ENCODE measurements around the gene HCFC2. TPM values are rescaled to one million over a fixed set of nuclear protein-coding genes. Genes with fewer than 3 reads are reported as not detected.

HCFC2 gene
- total RNA-seq, 4 donors from 2014 or later = 13.3 to 46.4 (median 20.2) TPM

DNA sequence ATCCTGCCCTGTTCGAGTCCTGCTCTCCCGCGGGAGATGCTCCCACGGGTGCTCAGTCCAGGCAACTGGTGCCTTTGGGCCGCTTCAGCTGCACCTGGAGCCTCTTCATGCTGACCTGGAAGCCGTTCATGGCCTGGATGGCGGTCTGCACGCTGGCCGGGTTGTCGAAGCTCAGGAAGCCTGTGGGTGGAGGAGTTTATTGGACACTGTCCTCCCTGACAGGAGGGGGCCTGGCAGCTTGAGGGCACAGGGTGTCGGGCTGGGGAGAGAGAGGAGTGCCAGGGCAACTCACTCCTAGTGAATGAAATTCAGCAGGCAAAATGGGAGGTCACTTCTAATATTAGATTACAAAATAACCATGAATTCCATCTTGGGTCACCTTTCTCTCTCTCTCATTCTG lies 83.0 kb downstream of the HCFC2 start:
- DNase-seq = no peak
- intact Hi-C loops (cut with DNase I; ENCODE audit: low total_unique reads) = no loop called here
- 78 to 93% methylated on average over 3 to 11 of the region's 11 CpGs for WGBS, 2 donors (ENCODE audit: low coverage in 1 of 2)

DNA sequence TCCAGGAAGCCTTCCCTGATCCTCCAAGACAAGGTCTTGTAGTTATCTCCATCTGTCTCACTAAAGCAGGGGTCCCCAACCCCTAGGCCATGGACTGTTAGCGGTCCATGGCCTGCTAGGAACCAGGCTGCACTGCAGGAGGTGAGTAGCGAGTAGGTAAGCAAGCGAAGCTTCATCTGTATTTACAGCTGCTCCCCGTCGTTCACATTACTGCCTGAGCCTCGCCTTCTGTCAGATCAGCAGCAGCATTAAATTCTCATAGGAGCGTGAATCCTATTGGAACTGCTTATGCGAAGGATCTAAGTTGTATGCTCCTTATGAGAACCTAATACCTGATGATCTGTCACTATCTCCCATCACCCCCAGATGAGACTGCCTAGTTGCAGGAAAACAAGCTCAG lies 86.1 kb downstream of the HCFC2 start:
- no peak overlapping the region for H3K4me3 ChIP-seq
- in situ Hi-C loops (cut with MboI; ENCODE audit: low pct_ligation_motif_present in 1 of 4, low pct_unique_long_range_greater_than_20kb in 1 of 4, low sequenced_read_pairs in 3 of 4) = no loop called here
- no peaks in the 10 kb centered on the region for H3K36me3 ChIP-seq
- TF ChIP-seq POLR2AphosphoS5 (IDR thresholded peaks at IDR 0.05) (no peak), EP300 (IDR thresholded peaks at IDR 0.05; ENCODE audit: low read depth) (no peak), POLR2A (IDR thresholded peaks at IDR 0.05) (no peak)
- TF ChIP-seq, protein P1, sequence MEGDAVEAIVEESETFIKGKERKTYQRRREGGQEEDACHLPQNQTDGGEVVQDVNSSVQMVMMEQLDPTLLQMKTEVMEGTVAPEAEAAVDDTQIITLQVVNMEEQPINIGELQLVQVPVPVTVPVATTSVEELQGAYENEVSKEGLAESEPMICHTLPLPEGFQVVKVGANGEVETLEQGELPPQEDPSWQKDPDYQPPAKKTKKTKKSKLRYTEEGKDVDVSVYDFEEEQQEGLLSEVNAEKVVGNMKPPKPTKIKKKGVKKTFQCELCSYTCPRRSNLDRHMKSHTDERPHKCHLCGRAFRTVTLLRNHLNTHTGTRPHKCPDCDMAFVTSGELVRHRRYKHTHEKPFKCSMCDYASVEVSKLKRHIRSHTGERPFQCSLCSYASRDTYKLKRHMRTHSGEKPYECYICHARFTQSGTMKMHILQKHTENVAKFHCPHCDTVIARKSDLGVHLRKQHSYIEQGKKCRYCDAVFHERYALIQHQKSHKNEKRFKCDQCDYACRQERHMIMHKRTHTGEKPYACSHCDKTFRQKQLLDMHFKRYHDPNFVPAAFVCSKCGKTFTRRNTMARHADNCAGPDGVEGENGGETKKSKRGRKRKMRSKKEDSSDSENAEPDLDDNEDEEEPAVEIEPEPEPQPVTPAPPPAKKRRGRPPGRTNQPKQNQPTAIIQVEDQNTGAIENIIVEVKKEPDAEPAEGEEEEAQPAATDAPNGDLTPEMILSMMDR (IDR thresholded peaks at IDR 0.05) = no peak
- intact Hi-C loops (cut with DNase I; ENCODE audit: low total_unique reads) = no loop called here
- H3K27ac ChIP-seq = no peak overlapping the region
- no peaks in the 10 kb centered on the region for H3K4me1 ChIP-seq
- no peaks in the 10 kb centered on the region for H3K9me3 ChIP-seq
- DNase-seq = no peak
- 82% methylated on average over 8 of the region's 8 CpGs; no CpG with 5 or more reads in 1 of the 2 donors for WGBS, 2 donors (ENCODE audit: low coverage in 1 of 2)
- no peaks in the 10 kb centered on the region for H3K27me3 ChIP-seq

More for the DNA sequence above, 83.0 kb downstream of the HCFC2 start:
- H3K36me3 ChIP-seq = no peaks in the 10 kb centered on the region
- no peak for TF ChIP-seq EP300 (IDR thresholded peaks at IDR 0.05; ENCODE audit: low read depth)
- no peak for TF ChIP-seq POLR2AphosphoS5 (IDR thresholded peaks at IDR 0.05)
- H3K9me3 ChIP-seq = no peaks in the 10 kb centered on the region
- no peaks in the 10 kb centered on the region for H3K27me3 ChIP-seq
- H3K4me3 ChIP-seq = no peak overlapping the region
- H3K27ac ChIP-seq = no peak overlapping the region
- in situ Hi-C loops (cut with MboI; ENCODE audit: low pct_ligation_motif_present in 1 of 4, low pct_unique_long_range_greater_than_20kb in 1 of 4, low sequenced_read_pairs in 3 of 4) = no loop called here
- H3K4me1 ChIP-seq = no peaks in the 10 kb centered on the region

DNA sequence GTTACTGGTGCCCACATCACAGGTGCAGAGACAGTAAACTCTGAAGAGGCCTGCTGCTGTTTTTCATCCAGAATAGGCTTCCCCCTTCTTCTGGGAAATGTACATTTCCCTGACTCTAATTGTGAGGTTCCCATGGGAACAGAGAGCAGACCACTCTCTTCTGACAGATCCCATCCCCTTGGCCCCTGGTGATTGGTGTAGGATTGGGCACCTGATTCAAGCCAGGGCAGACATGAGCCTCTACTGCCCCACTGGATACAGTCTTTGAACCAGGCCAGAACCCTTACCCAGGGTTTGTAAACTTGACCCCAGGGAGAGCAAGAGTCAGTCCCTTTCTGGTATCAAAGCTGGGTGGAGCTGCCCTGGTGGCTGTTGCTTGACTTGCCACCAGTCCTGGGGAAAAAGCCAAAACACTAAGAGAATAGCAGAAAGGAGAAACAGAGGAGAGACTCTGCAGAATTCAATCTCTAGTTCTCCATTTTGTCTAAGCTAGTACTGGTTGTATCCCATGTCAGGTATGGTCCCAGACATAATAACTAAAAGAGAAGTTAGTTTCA lies 88.4 kb downstream of the HCFC2 start:
- no peak overlapping the region for H3K4me3 ChIP-seq
- no peaks in the 10 kb centered on the region for H3K4me1 ChIP-seq
- TF ChIP-seq, protein P1 (IDR thresholded peaks at IDR 0.05) = no peak
- TF ChIP-seq EP300 (IDR thresholded peaks at IDR 0.05; ENCODE audit: low read depth) = no peak
- TF ChIP-seq POLR2A (IDR thresholded peaks at IDR 0.05) = no peak
- no peak for TF ChIP-seq POLR2AphosphoS5 (IDR thresholded peaks at IDR 0.05)
- H3K27me3 ChIP-seq = no peaks in the 10 kb centered on the region
- H3K36me3 ChIP-seq = no peaks in the 10 kb centered on the region
- intact Hi-C loops (cut with DNase I; ENCODE audit: low total_unique reads) (no loop called here), in situ Hi-C loops (cut with MboI; ENCODE audit: low pct_ligation_motif_present in 1 of 4, low pct_unique_long_range_greater_than_20kb in 1 of 4, low sequenced_read_pairs in 3 of 4) (no loop called here)
- H3K9me3 ChIP-seq = no peaks in the 10 kb centered on the region
- DNase-seq = no peak
- H3K27ac ChIP-seq = no peak overlapping the region

DNA sequence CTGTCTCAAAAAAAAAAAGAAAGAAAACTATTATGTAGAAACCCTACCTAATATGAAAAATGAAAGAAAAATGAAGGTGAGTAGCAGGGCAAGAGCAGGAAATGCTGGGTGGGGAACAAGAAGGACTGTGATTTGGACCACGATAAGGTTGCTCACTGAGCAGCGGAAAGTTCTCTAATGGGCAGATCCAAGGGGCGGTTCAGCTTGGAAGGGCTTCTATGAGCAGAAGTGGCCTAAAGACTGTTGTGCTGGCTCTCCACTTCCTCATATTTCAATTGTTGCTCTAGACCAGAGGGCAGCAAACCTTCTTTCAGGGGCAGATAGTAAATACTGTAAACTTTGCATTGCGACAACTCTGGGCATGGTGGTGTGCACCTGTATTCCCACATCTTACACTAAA lies 90.0 kb downstream of the HCFC2 start:
- H3K27me3 ChIP-seq = no peaks in the 10 kb centered on the region
- H3K36me3 ChIP-seq = no peaks in the 10 kb centered on the region
- H3K27ac ChIP-seq = no peak overlapping the region
- H3K4me3 ChIP-seq = no peak overlapping the region
- in situ Hi-C loops (cut with MboI; ENCODE audit: low pct_ligation_motif_present in 1 of 4, low pct_unique_long_range_greater_than_20kb in 1 of 4, low sequenced_read_pairs in 3 of 4) = no loop called here
- intact Hi-C loops (cut with DNase I; ENCODE audit: low total_unique reads) = no loop called here
- H3K9me3 ChIP-seq = no peaks in the 10 kb centered on the region
- DNase-seq = no peak
- TF ChIP-seq POLR2AphosphoS5 (IDR thresholded peaks at IDR 0.05) = no peak
- no peak for TF ChIP-seq POLR2A (IDR thresholded peaks at IDR 0.05)
- no peaks in the 10 kb centered on the region for H3K4me1 ChIP-seq
- WGBS, 2 donors (ENCODE audit: low coverage in 1 of 2) = 70 to 83% methylated on average over 4 of the region's 4 CpGs

DNA sequence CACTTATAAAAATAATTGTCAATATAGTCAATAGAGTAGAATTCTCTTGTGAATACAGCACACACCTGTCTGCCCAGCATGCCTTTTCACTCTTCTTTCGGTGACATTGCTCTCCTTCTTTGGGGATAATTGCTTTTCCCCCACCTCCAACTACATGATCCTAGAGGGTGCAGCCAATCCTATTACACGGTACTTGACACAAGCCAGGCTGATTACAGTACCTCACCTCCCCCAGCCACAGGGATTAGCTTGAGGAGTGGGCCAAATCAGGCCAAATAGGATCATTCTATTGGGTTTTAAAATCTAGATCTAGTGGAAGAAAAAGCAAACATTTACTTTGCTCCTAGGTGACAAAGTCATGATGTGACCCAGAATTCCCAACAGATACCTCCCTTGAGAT lies 90.5 kb downstream of the HCFC2 start:
- H3K27me3 ChIP-seq = no peaks in the 10 kb centered on the region
- H3K36me3 ChIP-seq = no peaks in the 10 kb centered on the region
- no peak overlapping the region for H3K4me3 ChIP-seq
- 65 to 79% methylated on average over 2 of the region's 2 CpGs for WGBS, 2 donors (ENCODE audit: low coverage in 1 of 2)
- no peaks in the 10 kb centered on the region for H3K4me1 ChIP-seq
- H3K9me3 ChIP-seq = no peaks in the 10 kb centered on the region
- TF ChIP-seq, protein P1 (IDR thresholded peaks at IDR 0.05) = no peak
- TF ChIP-seq EP300 (IDR thresholded peaks at IDR 0.05; ENCODE audit: low read depth) (no peak), POLR2A (IDR thresholded peaks at IDR 0.05) (no peak), POLR2AphosphoS5 (IDR thresholded peaks at IDR 0.05) (no peak)
- no peak for DNase-seq
- in situ Hi-C loops (cut with MboI; ENCODE audit: low pct_ligation_motif_present in 1 of 4, low pct_unique_long_range_greater_than_20kb in 1 of 4, low sequenced_read_pairs in 3 of 4) (no loop called here), intact Hi-C loops (cut with DNase I; ENCODE audit: low total_unique reads) (no loop called here)
- H3K27ac ChIP-seq = no peak overlapping the region

Small RNA genes within 50 kb of the gene (small RNA-seq; reads per million reads assigned to genes)
- 0 reads per million in 4 donors for gene RNA5SP370

Other genes starting within 250 kb of the HCFC2 start
- 10 to 100 TPM; 24.3 to 71.4 (median 54.8) TPM for gene NT5DC3, start 223.3 kb upstream of the HCFC2 start, total RNA-seq
- 100 to 1,000 TPM; 171 to 346 (median 211) TPM for gene HSP90B1, start 134.1 kb upstream of the HCFC2 start, total RNA-seq
- 10 to 100 TPM; 17.9 to 43.4 (median 26.1) TPM for gene TDG, start 98.7 kb upstream of the HCFC2 start, total RNA-seq
- 10 to 100 TPM in 1 of 4 donors, 1 to 10 TPM in 3; 1.1 to 21.3 (median 3.8) TPM for gene GLT8D2, start 14.3 kb upstream of the HCFC2 start, total RNA-seq
- gene NFYB, start 73.7 kb downstream of the HCFC2 start, total RNA-seq = 10 to 100 TPM in 3 of 4 donors, 1 to 10 TPM in 1; 9.4 to 26.0 (median 18.8) TPM
- 100 to 1,000 TPM in 3 of 4 donors, 10 to 100 TPM in 1; 72.9 to 127 (median 122) TPM for gene TXNRD1, start 151.2 kb downstream of the HCFC2 start, total RNA-seq
- 10 to 100 TPM in 2 of 4 donors, 1 to 10 TPM in 2; 4.9 to 50.0 (median 14.3) TPM for gene EID3, start 239.2 kb downstream of the HCFC2 start, total RNA-seq